Esophagus squamous epithelium (tissue), 5 donors: ENCODE results near the gene COPS4. TPM values are rescaled to one million over a fixed set of nuclear protein-coding genes. Genes with fewer than 3 reads are reported as not detected.

Source experiments
- DNase-seq: peaks from one replicate; lab custom pipeline; 2025; lab: John Stamatoyannopoulos, UW
- H3K27ac ChIP-seq, 4 donors: fragments of 200-600 bp; sonication (generic); one replicate each; pipeline ENCODE4 v1.5.1; 2016 to 2019; ENCODE audit warnings: mild to moderate bottlenecking in 1 of 4
- H3K27me3 ChIP-seq, 4 donors: fragments of 200-600 bp; sonication (generic); 1 replicate in 3 of 4; 2 replicates in 1 of 4; pipeline versions ENCODE4 v1.5.1 to v1.6.0; 2017 to 2021; ENCODE audit warnings: antibody characterized with exemption in 1 of 4
- H3K36me3 ChIP-seq, 3 donors: fragments of 200-600 bp; sonication (generic); one replicate each; pipeline ENCODE4 v1.5.1; 2016 to 2019
- H3K4me1 ChIP-seq, 3 donors: fragments of 200-600 bp; sonication (generic); one replicate each; pipeline ENCODE4 v1.5.1; 2017 to 2019
- H3K4me3 ChIP-seq, 4 donors: fragments of 200-600 bp; sonication (generic); 1 replicate in 3 of 4; 2 replicates in 1 of 4; pipeline ENCODE4 v1.5.1; 2016 to 2019; ENCODE audit warnings: mild to moderate bottlenecking in 2 of 4, moderate library complexity in 1 of 4
- H3K9me3 ChIP-seq, 3 donors: fragments of 200-600 bp; sonication (generic); one replicate each; pipeline ENCODE4 v1.5.1; 2016 to 2019
- POLR2A ChIP-seq, 4 donors: fragments of 450-650 bp; IDR thresholded peaks; one replicate each; pipeline ENCODE4 v1.6.1; 2017; ENCODE audit warnings: antibody characterized with exemption in 4 of 4, mild to moderate bottlenecking in 4 of 4, moderate library complexity in 3 of 4
- WGBS, 2 donors: methylation state at CpG; one replicate each; pipeline ENCODE4 v1.1.5; 2018; 5-methylcytosine and 5-hydroxymethylcytosine counted together
- intact Hi-C: fragments of 100-400 bp; cut with DNase I; formaldehyde crosslinking; loops from one replicate; pipeline ENCODE4 v1.15.0; 2022
- small RNA-seq, 4 donors: library from RNA; depleted of rRNA; stranded (forward); fragments of <200 nt; gene quantifications; one replicate each; pipeline ENCODE3, GENCODE V24; 2016
- total RNA-seq, 4 donors: library from RNA; depleted of rRNA; stranded (reverse); fragments of >200 nt; gene quantifications; one replicate each; pipeline ENCODE4 v1.1.0, GENCODE V29; 2016
- TF ChIP-seq, protein P1 (sequence below), 6 experiments: fragments of 450-650 bp in 4 of 6; fragments of 200-600 bp in 2 of 6; sonication (generic) in 2 of 6; IDR thresholded peaks; one replicate each; pipeline ENCODE4 v1.5.1; 2016 to 2019; ENCODE audit warnings: antibody characterized with exemption in 6 of 6, mild to moderate bottlenecking in 4 of 6, moderate library complexity in 4 of 6
- donor health status: DM: yes; HTN: yes; CAD: no.

Gene COPS4
- total RNA-seq, 4 donors from 2014 or later = 22.5 to 56.8 (median 39.9) TPM

DNA sequence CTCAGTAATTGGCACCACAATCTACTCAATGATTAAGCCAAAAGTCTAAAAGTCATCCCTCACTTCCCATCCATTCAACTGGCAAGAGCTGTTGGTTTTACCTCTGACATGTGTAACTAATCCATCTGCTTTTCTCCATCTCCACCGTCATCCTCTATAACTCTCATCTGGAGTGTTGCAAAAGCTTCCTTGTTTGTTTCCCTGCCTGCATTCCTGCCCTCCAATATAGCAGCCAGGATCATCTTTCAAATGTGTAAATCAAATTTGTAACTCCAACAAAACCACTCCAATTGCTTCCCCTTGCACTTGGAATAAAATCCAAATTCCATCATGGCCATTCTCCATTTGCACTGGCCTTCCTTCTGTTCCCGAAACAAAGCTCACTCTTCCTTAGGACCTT lies 83.9 kb downstream of the COPS4 start:
- H3K4me3 ChIP-seq = no peak overlapping the region
- peaks cover 0 to 14% (median 0%) of the 10 kb centered on the region in 3 donors for H3K4me1 ChIP-seq
- H3K27ac ChIP-seq = no peak overlapping the region
- no peak for DNase-seq
- no peaks in the 10 kb centered on the region for H3K27me3 ChIP-seq
- TF ChIP-seq POLR2A (IDR thresholded peaks at IDR 0.05) = no peak
- TF ChIP-seq, protein P1, sequence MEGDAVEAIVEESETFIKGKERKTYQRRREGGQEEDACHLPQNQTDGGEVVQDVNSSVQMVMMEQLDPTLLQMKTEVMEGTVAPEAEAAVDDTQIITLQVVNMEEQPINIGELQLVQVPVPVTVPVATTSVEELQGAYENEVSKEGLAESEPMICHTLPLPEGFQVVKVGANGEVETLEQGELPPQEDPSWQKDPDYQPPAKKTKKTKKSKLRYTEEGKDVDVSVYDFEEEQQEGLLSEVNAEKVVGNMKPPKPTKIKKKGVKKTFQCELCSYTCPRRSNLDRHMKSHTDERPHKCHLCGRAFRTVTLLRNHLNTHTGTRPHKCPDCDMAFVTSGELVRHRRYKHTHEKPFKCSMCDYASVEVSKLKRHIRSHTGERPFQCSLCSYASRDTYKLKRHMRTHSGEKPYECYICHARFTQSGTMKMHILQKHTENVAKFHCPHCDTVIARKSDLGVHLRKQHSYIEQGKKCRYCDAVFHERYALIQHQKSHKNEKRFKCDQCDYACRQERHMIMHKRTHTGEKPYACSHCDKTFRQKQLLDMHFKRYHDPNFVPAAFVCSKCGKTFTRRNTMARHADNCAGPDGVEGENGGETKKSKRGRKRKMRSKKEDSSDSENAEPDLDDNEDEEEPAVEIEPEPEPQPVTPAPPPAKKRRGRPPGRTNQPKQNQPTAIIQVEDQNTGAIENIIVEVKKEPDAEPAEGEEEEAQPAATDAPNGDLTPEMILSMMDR (IDR thresholded peaks at IDR 0.05) = no peak
- 72 to 78% methylated on average over 2 of the region's 2 CpGs for WGBS, 2 donors
- no peaks in the 10 kb centered on the region for H3K36me3 ChIP-seq
- intact Hi-C loops = no loop called here
- no peaks in the 10 kb centered on the region for H3K9me3 ChIP-seq

GRCh38 chr4:83121246-83121645 lies 86.3 kb downstream of the COPS4 start:
- H3K9me3 ChIP-seq = no peaks in the 10 kb centered on the region
- no peaks in the 10 kb centered on the region for H3K36me3 ChIP-seq
- no peaks in the 10 kb centered on the region for H3K4me1 ChIP-seq
- no peak overlapping the region for H3K4me3 ChIP-seq
- no peak for DNase-seq
- intact Hi-C loops = no loop called here
- H3K27ac ChIP-seq = no peak overlapping the region
- no peaks in the 10 kb centered on the region for H3K27me3 ChIP-seq
- 78 to 87% methylated on average over 5 of the region's 5 CpGs for WGBS, 2 donors
- TF ChIP-seq, protein P1 (IDR thresholded peaks at IDR 0.05) = no peak
- TF ChIP-seq POLR2A (IDR thresholded peaks at IDR 0.05) = no peak

GRCh38 chr4:83124111-83124780 lies 89.3 kb downstream of the COPS4 start:
- no peaks in the 10 kb centered on the region for H3K27me3 ChIP-seq
- no peak for TF ChIP-seq POLR2A (IDR thresholded peaks at IDR 0.05)
- TF ChIP-seq, protein P1 (IDR thresholded peaks at IDR 0.05) = no peak
- WGBS, 2 donors = 54 to 68% methylated on average over 9 to 10 of the region's 10 CpGs
- DNase-seq = no peak
- H3K4me1 ChIP-seq = peaks cover 0 to 4% (median 0%) of the 10 kb centered on the region in 3 donors
- H3K9me3 ChIP-seq = no peaks in the 10 kb centered on the region
- H3K27ac ChIP-seq = no peak overlapping the region
- H3K36me3 ChIP-seq = no peaks in the 10 kb centered on the region
- no peak overlapping the region for H3K4me3 ChIP-seq
- intact Hi-C loops = no loop called here

Small RNAs within 50 kb of the gene (small RNA-seq; reads per million reads assigned to genes)
- 0 reads per million in 4 donors for gene RNU6-615P

Other genes with a start within 250 kb of the COPS4 start
- 1 to 10 TPM; 1.2 to 6.3 (median 4.3) TPM for gene SCD5, start 236.4 kb upstream of the COPS4 start, total RNA-seq
- gene SEC31A, start 144.0 kb upstream of the COPS4 start, total RNA-seq = 100 to 1,000 TPM in 3 of 4 donors, 10 to 100 TPM in 1; 88.8 to 161 (median 128) TPM
- gene THAP9, start 134.4 kb upstream of the COPS4 start, total RNA-seq = 1 to 10 TPM; 1.1 to 6.2 (median 2.8) TPM
- 10 to 100 TPM; 14.7 to 23.0 (median 16.4) TPM for gene LIN54, start 24.4 kb upstream of the COPS4 start, total RNA-seq
- 100 to 1,000 TPM in 1 of 4 donors, 10 to 100 TPM in 3; 17.6 to 130 (median 72.1) TPM for gene PLAC8, start 79.5 kb downstream of the COPS4 start, total RNA-seq
- gene COQ2, start 249.6 kb downstream of the COPS4 start, total RNA-seq = 10 to 100 TPM; 10.7 to 17.3 (median 13.9) TPM